Naive thymus-derived CD8-positive, alpha-beta T cell (primary cell): ENCODE data around the gene TOR4A. TPM values are rescaled to one million over a fixed set of nuclear protein-coding genes. Genes with fewer than 3 reads are reported as not detected.

ENCODE experiments used
- ATAC-seq, 2 donors: fragments of 150-1000 bp; cut with Tn5 transposase in 1 of 2; sonication (Bioruptor Pico), chemical (Tn5 transposase) in 1 of 2; 1 replicate in 1 of 2; 2 replicates in 1 of 2; pipeline ENCODE4 v1.10.0; 2021; ENCODE audit warnings: mild to moderate bottlenecking in 2 of 2, moderate library complexity in 2 of 2
- POLR2A ChIA-PET: fragments of 350-600 bp; sonication (Branson Sonifier 250); formaldehyde crosslinking; loops from one replicate; lab custom pipeline; 2021; ENCODE audit warnings: antibody characterized with exemption; lab: Charles Lee
- DNase-seq, 10 donors: peaks; one replicate each; pipeline versions ENCODE4 v3.0.0 to v3.0.0-alpha.2; 2020 to 2022
- H3K27ac Mint-ChIP-seq, 10 donors: one replicate each; pipeline ENCODE4 v1.8.0; 2020 to 2022; ENCODE audit warnings: mild to moderate bottlenecking in 10 of 10, mixed read lengths in 10 of 10, moderate library complexity in 4 of 10, inconsistent platforms in 1 of 10
- H3K27me3 Mint-ChIP-seq, 5 donors: one replicate each; pipeline ENCODE4 v1.8.0; 2021 to 2022; ENCODE audit warnings: mixed read lengths in 5 of 5
- H3K36me3 Mint-ChIP-seq, 3 donors: one replicate each; pipeline ENCODE4 v1.8.0; 2020 to 2022; ENCODE audit warnings: mixed read lengths in 3 of 3, mild to moderate bottlenecking in 2 of 3, inconsistent platforms in 1 of 3
- H3K4me1 Mint-ChIP-seq, 4 donors: one replicate each; pipeline ENCODE4 v1.8.0; 2021 to 2022; ENCODE audit warnings: mixed read lengths in 4 of 4
- H3K4me3 Mint-ChIP-seq, 10 donors: one replicate each; pipeline ENCODE4 v1.8.0; 2020 to 2022; ENCODE audit warnings: mild to moderate bottlenecking in 10 of 10, mixed read lengths in 10 of 10, moderate library complexity in 6 of 10, inconsistent platforms in 1 of 10
- H3K9me3 Mint-ChIP-seq, 9 donors: one replicate each; pipeline ENCODE4 v1.8.0; 2020 to 2022; ENCODE audit warnings: mixed read lengths in 9 of 9, mild to moderate bottlenecking in 3 of 9, inconsistent platforms in 1 of 9, moderate library complexity in 1 of 9
- polyA plus RNA-seq, 3 donors: library from polyadenylated mRNA; unstranded; fragments of 300-500 nt; fragmentation: Illumina TruSeq; gene quantifications; one replicate each; pipeline ENCODE4 v1.2.3, GENCODE V29; 2021
- total RNA-seq, 8 experiments: library from RNA in 2 of 8; stranded (reverse) in 2 of 8; gene quantifications; one replicate each; pipeline ENCODE4 v1.2.3 and lab custom pipeline; 2021 to 2026

TOR4A gene
- total and polyA plus RNA-seq, 5 experiments from 2014 or later: 0.12 to 1.4 (median 0.53) TPM; not detected in 1

GRCh38 chr9:137270929-137271695, 6.4 kb upstream of the TOR4A start:
- peak; percentile 86 to 93 for ATAC-seq
- Mint-ChIP-seq H3K4me1 (peaks cover 16 to 38% (median 22%) of the 10 kb centered on the region in 4 donors), H3K27ac (peak overlapping the region in 4 of 10 donors; percentile 20 to 76 (median 42)), H3K4me3 (peak overlapping the region in 9 of 10 donors; percentile 7 to 66 (median 55)), H3K36me3 (peaks cover 0 to 42% (median 21%) of the 10 kb centered on the region in 3 donors), H3K9me3 (no peaks in the 10 kb centered on the region), H3K27me3 (peaks cover 0 to 18% (median 8%) of the 10 kb centered on the region in 5 donors)
- peak in 8 of 10 donors; percentile 37 to 70 (median 57) for DNase-seq
- POLR2A ChIA-PET: interaction anchor here (0.7 to 1.9 kb wide), 3 partner anchors 10 to 48 kb away, joined by 4 to 6 read pairs (median 6); partner anchors contain the start of gene NELFB

- Mint-ChIP-seq H3K36me3 (peaks cover 0 to 42% (median 18%) of the 10 kb centered on the region in 3 donors), H3K27me3 (peaks cover 0 to 20% (median 10%) of the 10 kb centered on the region in 5 donors), H3K27ac (peak overlapping the region in 3 of 10 donors; percentile 37 to 76 (median 48)), H3K9me3 (no peaks in the 10 kb centered on the region), H3K4me1 (peaks cover 19 to 41% (median 24%) of the 10 kb centered on the region in 4 donors), H3K4me3 (peak overlapping the region in 8 of 10 donors; percentile 18 to 66 (median 56))
- POLR2A ChIA-PET: interaction anchor here (0.7 to 1.9 kb wide), 2 partner anchors 16 to 48 kb away, joined by 6 read pairs; partner anchors contain the start of gene NELFB
- no peak for ATAC-seq
- DNase-seq: no peak
Measured at GRCh38 chr9:137271696-137272076, 5.8 kb upstream of the TOR4A start.

DNA sequence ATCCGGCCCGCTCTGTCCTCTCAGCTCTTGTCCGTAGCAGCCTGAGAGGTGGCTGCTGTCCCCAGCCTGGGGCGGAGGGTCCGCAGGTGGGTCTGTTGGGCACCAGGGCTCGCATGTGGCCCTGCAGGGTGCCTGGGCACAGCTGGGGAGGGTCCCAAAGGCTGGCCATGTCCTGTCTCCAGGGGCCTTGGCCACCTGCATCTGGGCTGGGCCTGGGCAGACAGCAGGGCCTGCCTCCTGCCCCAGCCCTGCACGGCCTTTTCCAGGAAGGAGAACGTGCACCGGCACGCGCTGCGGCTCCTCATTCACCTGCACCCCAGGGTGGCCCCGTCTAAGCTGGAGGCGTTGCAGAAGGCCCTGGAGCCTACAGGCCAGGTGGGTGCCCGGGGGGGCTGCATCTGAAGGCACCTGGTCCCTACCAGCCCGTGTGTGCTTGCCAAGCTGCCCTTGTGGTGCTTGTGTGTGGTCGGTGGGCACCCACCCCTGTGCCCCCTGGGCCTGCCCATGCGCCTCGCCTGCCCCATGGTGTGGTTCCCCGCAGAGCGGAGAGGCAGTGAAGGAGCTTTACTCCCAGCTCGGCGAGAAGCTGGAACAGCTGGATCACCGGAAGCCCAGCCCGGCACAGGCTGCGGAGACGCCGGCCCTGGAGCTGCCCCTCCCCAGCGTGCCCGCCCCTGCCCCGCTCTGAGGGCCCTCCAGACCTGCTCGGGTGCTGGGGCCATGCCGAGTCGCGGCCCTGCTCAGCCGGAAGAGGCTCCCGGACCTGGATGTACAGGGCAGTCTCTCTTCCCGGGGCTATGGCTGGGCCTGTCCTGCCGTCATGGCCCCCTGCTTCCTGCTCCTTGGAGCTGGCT, 5.1 kb upstream of the TOR4A start:
- Mint-ChIP-seq H3K27me3 (peaks cover 0 to 28% (median 14%) of the 10 kb centered on the region in 5 donors), H3K27ac (no peak overlapping the region), H3K4me3 (peak overlapping the region in 2 of 10 donors; percentile 10 to 26), H3K4me1 (peaks cover 23 to 46% (median 30%) of the 10 kb centered on the region in 4 donors), H3K9me3 (no peaks in the 10 kb centered on the region), H3K36me3 (peaks cover 0 to 39% (median 16%) of the 10 kb centered on the region in 3 donors)
- POLR2A ChIA-PET: interaction anchor here (1.9 kb wide), 1 partner anchor 16 kb away, joined by 6 read pairs; the partner anchor contains the start of gene NELFB
- no peak for DNase-seq
- no peak for ATAC-seq

GRCh38 chr9:137273095-137273490, 4.4 kb upstream of the TOR4A start:
- no peak for DNase-seq
- POLR2A ChIA-PET: interaction anchor here (0.6 to 1.9 kb wide), 2 partner anchors 17 to 184 kb away, joined by 3 to 6 read pairs; partner anchors contain the start of gene NELFB
- Mint-ChIP-seq H3K4me3 (no peak overlapping the region), H3K27ac (no peak overlapping the region), H3K9me3 (no peaks in the 10 kb centered on the region), H3K27me3 (peaks cover 0 to 34% (median 14%) of the 10 kb centered on the region in 5 donors), H3K36me3 (peaks cover 0 to 36% (median 13%) of the 10 kb centered on the region in 3 donors), H3K4me1 (peaks cover 25 to 47% (median 34%) of the 10 kb centered on the region in 4 donors)
- ATAC-seq: no peak

DNA sequence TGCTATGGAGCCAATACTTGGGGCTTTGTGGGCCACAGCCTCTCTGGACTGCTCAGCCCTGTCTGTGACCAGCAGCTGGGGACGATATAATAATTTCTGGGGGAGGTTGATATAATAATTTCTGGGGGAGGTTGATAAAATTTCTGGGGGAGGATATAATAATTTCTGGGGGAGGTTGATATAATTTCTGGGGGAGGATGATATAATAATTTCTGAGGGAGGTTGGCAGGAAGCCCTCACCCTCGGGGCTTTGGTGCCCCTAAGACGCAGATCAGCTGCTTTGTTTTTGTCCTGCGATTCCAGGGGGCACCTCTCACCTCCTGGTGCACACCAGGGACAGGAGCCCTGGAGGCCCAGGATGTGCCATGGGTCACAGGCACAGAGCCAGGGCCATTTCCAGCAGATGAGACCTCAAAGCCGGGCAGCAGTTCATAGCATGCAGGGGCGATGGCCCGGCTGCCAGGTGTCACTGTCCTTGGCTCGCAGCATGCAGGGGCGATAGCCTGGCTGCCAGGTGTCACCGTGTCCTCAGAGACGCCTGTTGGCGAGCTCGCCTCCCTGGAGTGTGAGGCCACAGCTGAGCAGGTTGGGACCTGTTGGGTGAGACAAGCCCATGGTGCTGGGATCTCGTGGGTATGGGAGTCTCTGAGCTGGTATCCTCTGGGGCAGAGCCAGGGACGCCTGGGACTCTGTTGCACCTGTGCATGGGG, 3.8 kb upstream of the TOR4A start:
- H3K4me1 Mint-ChIP-seq: peaks cover 22 to 44% (median 34%) of the 10 kb centered on the region in 4 donors
- H3K4me3 Mint-ChIP-seq: peak overlapping the region in 1 of 10 donors; percentile 20
- POLR2A ChIA-PET: interaction anchor here (0.6 to 1.0 kb wide), 2 partner anchors 19 to 183 kb away, joined by 3 to 4 read pairs; partner anchors contain the start of gene NELFB
- H3K27me3 Mint-ChIP-seq: peaks cover 0 to 35% (median 14%) of the 10 kb centered on the region in 5 donors
- H3K9me3 Mint-ChIP-seq: no peaks in the 10 kb centered on the region
- peak overlapping the region in 1 of 10 donors; percentile 55 for H3K27ac Mint-ChIP-seq
- no peak for DNase-seq
- ATAC-seq: no peak
- peaks cover 0 to 29% (median 10%) of the 10 kb centered on the region in 3 donors for H3K36me3 Mint-ChIP-seq

DNA sequence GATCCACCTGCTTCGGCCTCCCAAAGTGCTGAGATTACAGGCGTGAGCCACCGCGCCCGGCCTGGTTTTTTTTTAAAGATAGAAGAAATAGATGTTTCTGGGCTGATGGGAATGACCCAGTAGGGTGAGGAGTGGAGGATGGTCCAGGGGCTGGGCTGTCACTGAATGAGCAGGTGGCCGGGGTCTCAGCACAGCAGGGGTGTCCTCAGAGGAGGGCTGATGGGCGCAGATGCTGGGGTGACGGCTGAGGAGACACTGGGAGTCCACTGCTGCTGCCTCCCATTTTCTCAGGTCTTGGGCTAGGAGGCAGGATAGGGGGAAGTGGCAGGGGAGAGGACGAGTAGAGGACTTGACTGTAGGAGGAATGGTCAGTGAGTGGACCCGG, 2.3 kb upstream of the TOR4A start:
- no peaks in the 10 kb centered on the region for H3K9me3 Mint-ChIP-seq
- DNase-seq (no peak), ATAC-seq (no peak)
- H3K27me3 Mint-ChIP-seq: peaks cover 0 to 35% (median 14%) of the 10 kb centered on the region in 5 donors
- POLR2A ChIA-PET: no interaction called here
- peaks cover 0 to 17% (median 0%) of the 10 kb centered on the region in 3 donors for H3K36me3 Mint-ChIP-seq
- peak overlapping the region in 1 of 10 donors; percentile 37 for H3K27ac Mint-ChIP-seq
- H3K4me1 Mint-ChIP-seq: peaks cover 18 to 34% (median 32%) of the 10 kb centered on the region in 4 donors
- peak overlapping the region in 3 of 10 donors; percentile 10 to 39 (median 18) for H3K4me3 Mint-ChIP-seq

- peak overlapping the region in 3 of 10 donors; percentile 7 to 39 (median 24) for H3K4me3 Mint-ChIP-seq
- peak overlapping the region in 3 of 10 donors; percentile 37 to 60 (median 45) for H3K27ac Mint-ChIP-seq
- H3K4me1 Mint-ChIP-seq: peaks cover 18 to 34% (median 31%) of the 10 kb centered on the region in 4 donors
- ATAC-seq (no peak), DNase-seq (peak in 1 of 10 donors; percentile 62)
- no peaks in the 10 kb centered on the region for H3K9me3 Mint-ChIP-seq
- POLR2A ChIA-PET: interaction anchor here (2.5 kb wide), 1 partner anchor 34 kb away, joined by 14 read pairs; the partner anchor contains the start of gene TUBB4B
- H3K27me3 Mint-ChIP-seq: peaks cover 0 to 35% (median 14%) of the 10 kb centered on the region in 5 donors
- H3K36me3 Mint-ChIP-seq: peaks cover 0 to 15% (median 0%) of the 10 kb centered on the region in 3 donors
Measured at GRCh38 chr9:137275588-137276472, 1.7 kb upstream of the TOR4A start.

DNA sequence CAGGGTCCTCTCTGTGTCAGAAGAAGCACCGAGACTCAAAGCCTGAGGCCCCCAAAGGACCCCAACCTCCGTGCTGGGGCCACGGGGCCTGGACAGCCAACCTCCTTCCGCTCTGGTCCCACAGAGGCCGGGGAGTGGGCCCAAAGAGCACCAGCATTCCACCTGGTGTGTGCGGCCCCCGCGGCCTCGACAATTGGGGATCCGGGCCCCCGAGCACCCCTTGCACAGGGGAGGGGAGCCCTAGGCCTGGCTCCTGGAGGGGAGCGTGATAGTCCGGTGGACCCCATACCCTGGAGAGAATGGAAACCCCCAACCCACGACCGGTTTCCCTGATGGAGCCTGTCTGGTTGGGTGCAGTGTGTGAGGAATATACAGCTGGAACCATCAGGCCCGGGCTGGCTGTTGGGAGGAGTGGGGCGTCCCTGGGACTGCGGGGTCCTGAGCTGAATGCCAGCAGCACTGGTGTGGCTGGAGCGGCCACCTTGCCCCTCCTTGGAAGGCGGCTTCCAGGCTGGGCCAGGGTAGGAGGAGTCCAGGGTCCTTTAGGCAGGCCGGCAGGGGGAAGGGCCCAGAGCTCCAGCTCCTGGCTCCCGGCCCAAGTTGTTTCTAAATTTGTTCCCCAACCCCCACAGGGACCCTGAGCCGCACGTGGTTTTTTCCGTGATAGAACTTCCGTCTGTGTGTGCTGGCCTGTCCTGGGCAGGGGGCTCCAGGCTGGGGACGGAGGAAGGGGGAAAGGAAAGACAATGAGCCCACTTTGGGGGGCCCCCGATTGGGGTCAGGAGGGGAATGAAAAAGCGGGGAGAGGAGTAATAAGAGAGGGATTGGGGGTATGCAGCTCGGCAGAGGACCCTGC, 825 bp upstream of the TOR4A start:
- peaks cover 14 to 27% (median 23%) of the 10 kb centered on the region in 4 donors for H3K4me1 Mint-ChIP-seq
- H3K9me3 Mint-ChIP-seq: no peaks in the 10 kb centered on the region
- POLR2A ChIA-PET: interaction anchor here (1.3 to 2.5 kb wide), 2 partner anchors 23 to 35 kb away, joined by 3 to 14 read pairs; partner anchors contain the start of gene TUBB4B
- peak overlapping the region in 9 of 10 donors; percentile 36 to 77 (median 55) for H3K4me3 Mint-ChIP-seq
- ATAC-seq (no peak), DNase-seq (no peak)
- H3K36me3 Mint-ChIP-seq: peaks cover 0 to 12% (median 0%) of the 10 kb centered on the region in 3 donors
- peak overlapping the region in 3 of 10 donors; percentile 14 to 76 (median 49) for H3K27ac Mint-ChIP-seq
- H3K27me3 Mint-ChIP-seq: peaks cover 0 to 35% (median 14%) of the 10 kb centered on the region in 5 donors

GRCh38 chr9:137278061-137278701, 655 bp downstream of the TOR4A start:
- H3K9me3 Mint-ChIP-seq: no peaks in the 10 kb centered on the region
- H3K27me3 Mint-ChIP-seq: peaks cover 1 to 45% (median 14%) of the 10 kb centered on the region in 5 donors
- DNase-seq (no peak), ATAC-seq (peak; percentile 20 to 38)
- H3K4me3 Mint-ChIP-seq: peak overlapping the region in 6 of 10 donors; percentile 30 to 78 (median 67)
- no peak overlapping the region for H3K27ac Mint-ChIP-seq
- POLR2A ChIA-PET: interaction anchor here (1.3 to 2.5 kb wide), 2 partner anchors 24 to 37 kb away, joined by 3 to 14 read pairs; partner anchors contain the start of gene TUBB4B
- H3K4me1 Mint-ChIP-seq: peaks cover 14 to 32% (median 20%) of the 10 kb centered on the region in 4 donors
- peaks cover 0 to 12% (median 0%) of the 10 kb centered on the region in 3 donors for H3K36me3 Mint-ChIP-seq
